GM12878 (cell line): ENCODE measurements around the gene TNFRSF1A. TPM values are rescaled to one million over a fixed set of nuclear protein-coding genes. Genes with fewer than 3 reads are reported as not detected.

Experiments used
- ATF7 ChIP-seq: fragments of 450-650 bp; IDR thresholded peaks from 2 replicates; pipeline ENCODE4 v1.6.1; 2016; ENCODE audit warnings: low read depth, mild to moderate bottlenecking
- BRCA1 ChIP-seq: IDR thresholded peaks from 2 replicates; pipeline ENCODE4 v1.6.1; 2011; ENCODE audit warnings: low read depth, low read length, improper control_type of control experiment
- DPF2 ChIP-seq: fragments of 450-650 bp; IDR thresholded peaks from 2 replicates; pipeline ENCODE4 v1.6.1; 2017; ENCODE audit warnings: mild to moderate bottlenecking
- EP300 ChIP-seq, 2 experiments: fragments of 150-350 bp in 1 of 2; IDR thresholded peaks; 2 replicates each; pipeline ENCODE4 v1.6.1; 2011 to 2012; ENCODE audit warnings: low read depth in 2 of 2, low read length in 2 of 2, borderline replicate concordance in 1 of 2, improper control_type of control experiment in 1 of 2, inconsistent platforms in 1 of 2; ENCODE audit not compliant: control insufficient read depth in 1 of 2
- ESRRA ChIP-seq: IDR thresholded peaks from 2 replicates; pipeline ENCODE4 v1.6.1; 2012; ENCODE audit warnings: mild to moderate bottlenecking, low read length, improper control_type of control experiment
- GABPA ChIP-seq: IDR thresholded peaks from 2 replicates; pipeline ENCODE4 v1.6.1; 2014; ENCODE audit warnings: antibody characterized with exemption, low read depth, mild to moderate bottlenecking, inconsistent platforms
- HCFC1 ChIP-seq: fragments of 150-350 bp; IDR thresholded peaks from 2 replicates; pipeline ENCODE4 v1.6.1; 2014; ENCODE audit warnings: low read length
- POU2F2 ChIP-seq: IDR thresholded peaks from 3 replicates; pipeline ENCODE4 v1.6.1; 2011; ENCODE audit warnings: low read depth, mild to moderate bottlenecking, low read length, borderline replicate concordance
- SIX5 ChIP-seq: IDR thresholded peaks from 2 replicates; pipeline ENCODE4 v1.6.1; 2011; ENCODE audit warnings: mild to moderate bottlenecking, low read depth, low read length, moderate library complexity; ENCODE audit not compliant: severe bottlenecking
- TARDBP ChIP-seq: IDR thresholded peaks from 2 replicates; pipeline ENCODE4 v1.6.1; 2016; ENCODE audit warnings: borderline replicate concordance
- polyA plus RNA-seq, 11 experiments: library from polyadenylated mRNA; depleted of rRNA in 4 of 11; unstranded in 6 of 11; stranded (reverse) in 5 of 11; fragments of >200 nt; fragmentation: Nextera tagmentation in 4 of 11; fragmentation: Illumina TruSeq in 1 of 11; extraction: Ambion mirVana in 4 of 11; extraction: Trizol in 1 of 11; gene quantifications; 1 replicate in 1 of 11; 2 replicates in 10 of 11; pipeline versions ENCODE4 v1.2.1 to v1.2.3, GENCODE V29; 2011 to 2016; ENCODE audit warnings: inconsistent platforms in 2 of 11, missing spikeins in 2 of 11, low read depth in 1 of 11
- total RNA-seq, 4 experiments: library from RNA; depleted of rRNA in 3 of 4; stranded (reverse); fragments of >200 nt in 3 of 4; fragmentation: Illumina TruSeq in 1 of 4; extraction: Trizol in 1 of 4; gene quantifications; 2 replicates each; pipeline versions ENCODE4 v1.2.1 to v1.2.3, GENCODE V29; 2013 to 2021
- TF ChIP-seq, protein P1 (sequence below): IDR thresholded peaks from 2 replicates; pipeline ENCODE4 v1.6.1; 2012; ENCODE audit warnings: improper control_type of control experiment, low read depth, low read length; ENCODE audit not compliant: insufficient replicate concordance
- TF ChIP-seq, protein P2 (sequence below): IDR thresholded peaks from 2 replicates; pipeline ENCODE4 v1.6.1; 2011; ENCODE audit warnings: mild to moderate bottlenecking, low read depth, low read length, moderate library complexity; ENCODE audit not compliant: insufficient replicate concordance

TNFRSF1A gene
- total and polyA plus RNA-seq, 10 of the 15 experiments (the other 5 are each of a cell fraction or from before 2014, with no cell fraction given) = 0.24 to 16.5 (median 13.0) TPM

DNA sequence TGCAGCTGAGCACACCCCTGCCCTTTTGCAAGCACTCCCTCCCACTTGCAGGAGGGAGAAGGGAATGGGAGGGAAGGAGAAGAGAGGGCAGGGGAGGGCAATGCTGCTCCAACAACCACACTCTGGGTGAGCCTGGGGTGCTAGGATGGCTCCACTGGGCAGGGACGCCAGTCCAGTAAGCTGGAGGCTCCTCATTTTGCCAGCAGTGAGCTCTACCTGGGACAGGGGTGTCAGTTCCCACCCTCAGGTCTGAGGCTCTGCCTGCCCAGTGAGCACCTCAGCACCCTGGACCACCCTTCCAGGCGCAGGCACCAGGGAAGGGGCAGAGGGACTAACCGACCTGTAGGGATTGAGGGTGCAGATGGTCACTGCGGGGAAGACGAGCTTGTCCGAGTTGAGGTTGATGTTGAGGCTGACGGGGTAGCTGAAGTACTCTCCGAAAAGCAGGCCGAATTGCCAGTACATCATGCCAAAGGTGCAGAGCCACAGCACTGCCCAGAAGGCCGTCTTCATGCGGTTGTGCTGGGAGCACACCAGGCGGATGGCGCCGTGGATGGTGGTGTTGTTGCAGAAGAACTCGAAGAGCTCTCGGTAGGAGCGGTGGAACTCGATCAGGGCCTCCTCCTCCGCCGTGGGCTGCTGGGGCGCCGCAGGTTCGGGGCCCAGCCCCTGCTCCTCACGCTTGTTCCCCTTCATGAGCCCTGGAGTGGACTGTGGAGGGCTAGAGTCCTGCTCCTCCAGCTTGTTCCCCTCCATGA, 32.3 kb upstream of the TNFRSF1A start (continued):
- TF ChIP-seq, protein P1, sequence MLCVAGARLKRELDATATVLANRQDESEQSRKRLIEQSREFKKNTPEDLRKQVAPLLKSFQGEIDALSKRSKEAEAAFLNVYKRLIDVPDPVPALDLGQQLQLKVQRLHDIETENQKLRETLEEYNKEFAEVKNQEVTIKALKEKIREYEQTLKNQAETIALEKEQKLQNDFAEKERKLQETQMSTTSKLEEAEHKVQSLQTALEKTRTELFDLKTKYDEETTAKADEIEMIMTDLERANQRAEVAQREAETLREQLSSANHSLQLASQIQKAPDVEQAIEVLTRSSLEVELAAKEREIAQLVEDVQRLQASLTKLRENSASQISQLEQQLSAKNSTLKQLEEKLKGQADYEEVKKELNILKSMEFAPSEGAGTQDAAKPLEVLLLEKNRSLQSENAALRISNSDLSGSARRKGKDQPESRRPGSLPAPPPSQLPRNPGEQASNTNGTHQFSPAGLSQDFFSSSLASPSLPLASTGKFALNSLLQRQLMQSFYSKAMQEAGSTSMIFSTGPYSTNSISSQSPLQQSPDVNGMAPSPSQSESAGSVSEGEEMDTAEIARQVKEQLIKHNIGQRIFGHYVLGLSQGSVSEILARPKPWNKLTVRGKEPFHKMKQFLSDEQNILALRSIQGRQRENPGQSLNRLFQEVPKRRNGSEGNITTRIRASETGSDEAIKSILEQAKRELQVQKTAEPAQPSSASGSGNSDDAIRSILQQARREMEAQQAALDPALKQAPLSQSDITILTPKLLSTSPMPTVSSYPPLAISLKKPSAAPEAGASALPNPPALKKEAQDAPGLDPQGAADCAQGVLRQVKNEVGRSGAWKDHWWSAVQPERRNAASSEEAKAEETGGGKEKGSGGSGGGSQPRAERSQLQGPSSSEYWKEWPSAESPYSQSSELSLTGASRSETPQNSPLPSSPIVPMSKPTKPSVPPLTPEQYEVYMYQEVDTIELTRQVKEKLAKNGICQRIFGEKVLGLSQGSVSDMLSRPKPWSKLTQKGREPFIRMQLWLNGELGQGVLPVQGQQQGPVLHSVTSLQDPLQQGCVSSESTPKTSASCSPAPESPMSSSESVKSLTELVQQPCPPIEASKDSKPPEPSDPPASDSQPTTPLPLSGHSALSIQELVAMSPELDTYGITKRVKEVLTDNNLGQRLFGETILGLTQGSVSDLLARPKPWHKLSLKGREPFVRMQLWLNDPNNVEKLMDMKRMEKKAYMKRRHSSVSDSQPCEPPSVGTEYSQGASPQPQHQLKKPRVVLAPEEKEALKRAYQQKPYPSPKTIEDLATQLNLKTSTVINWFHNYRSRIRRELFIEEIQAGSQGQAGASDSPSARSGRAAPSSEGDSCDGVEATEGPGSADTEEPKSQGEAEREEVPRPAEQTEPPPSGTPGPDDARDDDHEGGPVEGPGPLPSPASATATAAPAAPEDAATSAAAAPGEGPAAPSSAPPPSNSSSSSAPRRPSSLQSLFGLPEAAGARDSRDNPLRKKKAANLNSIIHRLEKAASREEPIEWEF = no peak
- TF ChIP-seq BRCA1 = no peak
- TF ChIP-seq, protein P2, sequence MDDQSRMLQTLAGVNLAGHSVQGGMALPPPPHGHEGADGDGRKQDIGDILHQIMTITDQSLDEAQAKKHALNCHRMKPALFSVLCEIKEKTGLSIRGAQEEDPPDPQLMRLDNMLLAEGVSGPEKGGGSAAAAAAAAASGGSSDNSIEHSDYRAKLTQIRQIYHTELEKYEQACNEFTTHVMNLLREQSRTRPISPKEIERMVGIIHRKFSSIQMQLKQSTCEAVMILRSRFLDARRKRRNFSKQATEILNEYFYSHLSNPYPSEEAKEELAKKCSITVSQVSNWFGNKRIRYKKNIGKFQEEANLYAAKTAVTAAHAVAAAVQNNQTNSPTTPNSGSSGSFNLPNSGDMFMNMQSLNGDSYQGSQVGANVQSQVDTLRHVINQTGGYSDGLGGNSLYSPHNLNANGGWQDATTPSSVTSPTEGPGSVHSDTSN = no peak
- no peak for TF ChIP-seq EP300 (IDR thresholded peaks at IDR 0.05; ENCODE audit: borderline replicate concordance in 1 of 2, control insufficient read depth in 1 of 2, low read depth in 2 of 2, low read length in 2 of 2)
- TF ChIP-seq ATF7 = no peak
- no peak for TF ChIP-seq GABPA
- TF ChIP-seq DPF2 = no peak
- TF ChIP-seq SIX5 = no peak
- TF ChIP-seq TARDBP = no peak
- no peak for TF ChIP-seq POU2F2
- no peak for TF ChIP-seq ESRRA
- TF ChIP-seq HCFC1 = no peak
